Gastrocnemius medialis (tissue), 4 donors: ENCODE data around the gene SCN3A.

Experiments
- POLR2A ChIP-seq, 2 donors: fragments of 450-650 bp; IDR thresholded peaks; one replicate each; pipeline ENCODE4 v1.6.1; 2017; ENCODE audit warnings: antibody characterized with exemption in 2 of 2, mild to moderate bottlenecking in 2 of 2, moderate library complexity in 2 of 2
- TF ChIP-seq, protein P1 (sequence below), 5 experiments: fragments of 450-650 bp in 3 of 5; fragments of 200-600 bp in 2 of 5; sonication (generic) in 2 of 5; IDR thresholded peaks in 4 of 5; conservative IDR thresholded peaks in 1 of 5; 1 replicate in 4 of 5; 2 replicates in 1 of 5; pipeline ENCODE4 v1.5.1; 2016 to 2019; ENCODE audit warnings: antibody characterized with exemption in 5 of 5, mild to moderate bottlenecking in 3 of 5, moderate library complexity in 3 of 5

DNA sequence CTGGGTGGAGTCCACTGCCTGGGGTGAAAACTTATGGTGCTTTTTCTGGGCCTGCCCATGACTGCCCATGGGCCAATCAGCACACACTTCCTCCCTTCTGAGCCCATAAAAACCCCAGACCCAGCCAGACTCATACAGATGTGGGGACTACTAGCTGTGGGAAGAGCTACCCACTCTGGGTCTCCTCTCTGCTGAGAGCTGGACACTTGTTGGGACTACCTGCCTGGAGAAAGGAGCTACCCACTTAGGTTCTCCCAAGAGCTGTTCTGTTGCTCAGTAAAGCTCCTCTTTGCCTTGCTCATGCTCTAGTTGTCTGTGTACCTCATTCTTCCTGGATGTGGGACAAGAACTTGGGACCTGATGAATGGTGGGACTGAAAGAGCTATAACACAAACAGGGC is 129.0 kb downstream of the SCN3A start:
- TF ChIP-seq, protein P1, sequence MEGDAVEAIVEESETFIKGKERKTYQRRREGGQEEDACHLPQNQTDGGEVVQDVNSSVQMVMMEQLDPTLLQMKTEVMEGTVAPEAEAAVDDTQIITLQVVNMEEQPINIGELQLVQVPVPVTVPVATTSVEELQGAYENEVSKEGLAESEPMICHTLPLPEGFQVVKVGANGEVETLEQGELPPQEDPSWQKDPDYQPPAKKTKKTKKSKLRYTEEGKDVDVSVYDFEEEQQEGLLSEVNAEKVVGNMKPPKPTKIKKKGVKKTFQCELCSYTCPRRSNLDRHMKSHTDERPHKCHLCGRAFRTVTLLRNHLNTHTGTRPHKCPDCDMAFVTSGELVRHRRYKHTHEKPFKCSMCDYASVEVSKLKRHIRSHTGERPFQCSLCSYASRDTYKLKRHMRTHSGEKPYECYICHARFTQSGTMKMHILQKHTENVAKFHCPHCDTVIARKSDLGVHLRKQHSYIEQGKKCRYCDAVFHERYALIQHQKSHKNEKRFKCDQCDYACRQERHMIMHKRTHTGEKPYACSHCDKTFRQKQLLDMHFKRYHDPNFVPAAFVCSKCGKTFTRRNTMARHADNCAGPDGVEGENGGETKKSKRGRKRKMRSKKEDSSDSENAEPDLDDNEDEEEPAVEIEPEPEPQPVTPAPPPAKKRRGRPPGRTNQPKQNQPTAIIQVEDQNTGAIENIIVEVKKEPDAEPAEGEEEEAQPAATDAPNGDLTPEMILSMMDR (IDR thresholded peaks at IDR 0.05 in 4 of 5, conservative IDR thresholded peaks at IDR 0.05 in 1 of 5) = no peak
- TF ChIP-seq POLR2A (IDR thresholded peaks at IDR 0.05) = no peak
